Glomerular visceral epithelial cell (primary cell): ENCODE results near the gene MAD2L1BP.

ENCODE experiments used
- DNase-seq: peaks from one replicate; pipeline ENCODE4 v3.0.0-alpha.2; 2016; ENCODE audit errors: extremely low spot score

The MAD2L1BP gene

GRCh38 chr6:43667245-43668150 lies 31.9 kb downstream of the MAD2L1BP start:
- peak; percentile 86 for DNase-seq

- peak; percentile 48 for DNase-seq
Observed at GRCh38 chr6:43668151-43669028, 32.8 kb downstream of the MAD2L1BP start.

- peak; percentile 13 for DNase-seq
Observed at GRCh38 chr6:43669050-43669921, 33.6 kb downstream of the MAD2L1BP start.

GRCh38 chr6:43669922-43670622 lies 34.4 kb downstream of the MAD2L1BP start:
- no peak for DNase-seq

- no peak for DNase-seq
Observed at GRCh38 chr6:43670623-43670986, 35.0 kb downstream of the MAD2L1BP start.

GRCh38 chr6:43671011-43671800 lies 35.6 kb downstream of the MAD2L1BP start:
- DNase-seq: no peak

GRCh38 chr6:43671801-43672690 lies 36.4 kb downstream of the MAD2L1BP start:
- DNase-seq: no peak

- DNase-seq: no peak
Observed at GRCh38 chr6:43673444-43674084, 37.9 kb downstream of the MAD2L1BP start.

- DNase-seq: no peak
Observed at GRCh38 chr6:43674291-43674690, 38.7 kb downstream of the MAD2L1BP start.

GRCh38 chr6:43674921-43675320 lies 39.3 kb downstream of the MAD2L1BP start:
- no peak for DNase-seq

- DNase-seq: no peak
Observed at GRCh38 chr6:43676962-43677606, 41.4 kb downstream of the MAD2L1BP start.

GRCh38 chr6:43677759-43678158 lies 42.1 kb downstream of the MAD2L1BP start:
- no peak for DNase-seq

GRCh38 chr6:43678341-43678740 lies 42.7 kb downstream of the MAD2L1BP start:
- DNase-seq: no peak

- DNase-seq: no peak
Observed at GRCh38 chr6:43679057-43679456, 43.4 kb downstream of the MAD2L1BP start.

- DNase-seq: no peak
Observed at GRCh38 chr6:43680308-43681200, 44.9 kb downstream of the MAD2L1BP start.

GRCh38 chr6:43681303-43681702 lies 45.7 kb downstream of the MAD2L1BP start:
- DNase-seq: no peak
